Testis (tissue), 3 donors: ENCODE data around the gene HECW1. TPM values are rescaled to one million over a fixed set of nuclear protein-coding genes. Genes with fewer than 3 reads are reported as not detected.

Experiments
- DNase-seq: peaks from one replicate; pipeline ENCODE4 v3.0.0-alpha.2; 2019
- H3K27ac ChIP-seq, 2 donors: fragments of 200-600 bp; sonication (generic); one replicate each; pipeline ENCODE4 v1.5.1; 2019
- H3K27me3 ChIP-seq: fragments of 200-600 bp; sonication (generic); one replicate; pipeline ENCODE4 v1.5.1; 2019
- H3K36me3 ChIP-seq: fragments of 200-600 bp; sonication (generic); one replicate; pipeline ENCODE4 v1.5.1; 2017; ENCODE audit warnings: low read depth; ENCODE audit errors: missing control alignments
- H3K4me1 ChIP-seq: fragments of 200-600 bp; sonication (generic); one replicate; pipeline ENCODE4 v1.5.1; 2019
- H3K4me3 ChIP-seq, 2 donors: fragments of 200-600 bp; sonication (generic); one replicate each; pipeline ENCODE4 v1.5.1; 2017 to 2019
- H3K9me3 ChIP-seq: fragments of 200-600 bp; sonication (generic); one replicate; pipeline ENCODE4 v1.5.1; 2017
- CTCF ChIP-seq, 3 experiments: fragments of 450-650 bp in 2 of 3; fragments of 200-600 bp in 1 of 3; sonication (generic) in 1 of 3; IDR thresholded peaks; one replicate each; pipeline ENCODE4 v1.5.1; 2016 to 2019; ENCODE audit warnings: antibody characterized with exemption in 3 of 3, mild to moderate bottlenecking in 2 of 3, moderate library complexity in 1 of 3
- POLR2A ChIP-seq: fragments of 450-650 bp; IDR thresholded peaks from one replicate; pipeline ENCODE4 v1.6.1; 2017; ENCODE audit warnings: antibody characterized with exemption, mild to moderate bottlenecking, moderate library complexity
- WGBS, 2 donors: methylation state at CpG; one replicate each; pipeline ENCODE4 v1.1.5; 2018; 5-methylcytosine and 5-hydroxymethylcytosine counted together
- intact Hi-C: fragments of 100-400 bp; cut with DNase I; formaldehyde crosslinking; loops from one replicate; pipeline ENCODE4 v1.15.1; 2023; ENCODE audit warnings: low total_unique reads
- polyA plus RNA-seq: library from polyadenylated mRNA; stranded (reverse); fragments of 350-450 nt; fragmentation: Illumina TruSeq; extraction: RNeasy Lipid Tissue Mini Kit (QIAGEN cat#74804); gene quantifications from one replicate; pipeline ENCODE4 v1.2.3, GENCODE V29; 2014; ENCODE audit warnings: low read depth, low replicate concordance; ENCODE audit not compliant: insufficient read depth
- total RNA-seq, 2 donors: library from RNA; depleted of rRNA; stranded (reverse); fragments of >200 nt; gene quantifications; one replicate each; pipeline ENCODE4 v1.2.3, GENCODE V29; 2016

HECW1 gene
- total and polyA plus RNA-seq, 3 donors from 2014 or later: 3.2 to 14.5 (median 5.0) TPM

- DNase-seq: no peak
- no peak overlapping the region for H3K4me3 ChIP-seq
- TF ChIP-seq POLR2A: no peak
- TF ChIP-seq CTCF (IDR thresholded peaks at IDR 0.05): no peak
- no peaks in the 10 kb centered on the region for H3K27me3 ChIP-seq
- intact Hi-C loops: no loop called here
- no peaks in the 10 kb centered on the region for H3K4me1 ChIP-seq
- no peaks in the 10 kb centered on the region for H3K9me3 ChIP-seq
- 63 to 73% methylated on average over 4 of the region's 4 CpGs for WGBS, 2 donors
- no peaks in the 10 kb centered on the region for H3K36me3 ChIP-seq
- no peak overlapping the region for H3K27ac ChIP-seq
These were observed 346.5 kb downstream of the HECW1 start for GRCh38 chr7:43459019-43459337.

- no peak for TF ChIP-seq CTCF (IDR thresholded peaks at IDR 0.05)
- no peak for TF ChIP-seq POLR2A
- DNase-seq: no peak
- no peaks in the 10 kb centered on the region for H3K36me3 ChIP-seq
- intact Hi-C loops: no loop called here
- H3K4me3 ChIP-seq: no peak overlapping the region
- H3K27ac ChIP-seq: no peak overlapping the region
- H3K27me3 ChIP-seq: no peaks in the 10 kb centered on the region
- H3K9me3 ChIP-seq: no peaks in the 10 kb centered on the region
- H3K4me1 ChIP-seq: no peaks in the 10 kb centered on the region
- 75 to 92% methylated on average over 8 of the region's 8 CpGs for WGBS, 2 donors
These were observed 348.4 kb downstream of the HECW1 start for GRCh38 chr7:43460733-43461348.

- Histone ChIP-seq H3K4me3 (no peak overlapping the region), H3K27me3 (no peaks in the 10 kb centered on the region), H3K9me3 (no peaks in the 10 kb centered on the region), H3K27ac (no peak overlapping the region), H3K36me3 (no peaks in the 10 kb centered on the region), H3K4me1 (no peaks in the 10 kb centered on the region)
- TF ChIP-seq CTCF (IDR thresholded peaks at IDR 0.05): no peak
- no peak for TF ChIP-seq POLR2A
- peak; percentile 41 for DNase-seq
- 37 to 55% methylated on average over 5 of the region's 5 CpGs for WGBS, 2 donors
- intact Hi-C loops: no loop called here
These were observed 349.0 kb downstream of the HECW1 start for GRCh38 chr7:43461349-43462024.

- no peak overlapping the region for H3K27ac ChIP-seq
- no peak overlapping the region for H3K4me3 ChIP-seq
- no peak for TF ChIP-seq CTCF (IDR thresholded peaks at IDR 0.05)
- no peak for TF ChIP-seq POLR2A
- 57 to 61% methylated on average over 1 of the region's 1 CpG for WGBS, 2 donors
- H3K4me1 ChIP-seq: no peaks in the 10 kb centered on the region
- intact Hi-C loops: no loop called here
- H3K9me3 ChIP-seq: no peaks in the 10 kb centered on the region
- no peaks in the 10 kb centered on the region for H3K36me3 ChIP-seq
- no peaks in the 10 kb centered on the region for H3K27me3 ChIP-seq
- DNase-seq: no peak
These were observed 350.4 kb downstream of the HECW1 start for GRCh38 chr7:43462836-43463235.
